Measurements from ENCODE around the gene REEP3. TPM values are rescaled to one million over a fixed set of nuclear protein-coding genes. Genes with fewer than 3 reads are reported as not detected.

Gene REEP3
- total and polyA plus RNA-seq, 12 donors: 9.9 to 27.7 (median 17.2) TPM

DNA sequence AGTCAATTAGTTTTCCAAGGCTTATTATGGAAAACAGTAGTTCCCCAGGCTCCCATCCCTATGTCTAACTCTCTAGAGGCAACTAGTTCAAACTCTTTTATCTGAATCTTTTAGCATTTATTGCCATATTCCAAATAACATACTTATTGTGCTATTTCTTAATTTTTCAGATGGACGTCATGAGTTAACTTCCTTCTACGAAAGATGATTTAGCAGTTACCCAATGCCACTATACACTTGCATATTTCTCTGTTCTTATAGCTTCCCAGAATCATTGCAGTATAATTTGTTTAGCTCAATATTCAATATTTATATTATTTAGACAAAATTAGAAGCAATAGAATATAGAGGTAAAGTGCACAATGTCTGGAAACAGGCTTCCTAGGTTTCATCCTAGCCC, 52.8 kb downstream of the REEP3 start:
- no peaks in the 10 kb centered on the region for H3K27me3 ChIP-seq
- 48 to 55% methylated on average over 2 of the region's 2 CpGs for WGBS, 2 donors
- intact Hi-C loops (cut with DNase I): loop anchor here in 1 of 10 donors (5.0 kb wide), 1 partner anchor 52 kb away; the partner anchor contains the start of gene REEP3
- peak overlapping the region in 8 of 10 donors; percentile 13 to 74 (median 54) for H3K27ac ChIP-seq
- peaks cover 13 to 54% (median 42%) of the 10 kb centered on the region in 9 donors for H3K4me1 ChIP-seq
- peaks cover 0 to 5% (median 0%) of the 10 kb centered on the region in 11 donors for H3K9me3 ChIP-seq
- ATAC-seq: no peak
- H3K36me3 ChIP-seq: peaks cover 0 to 35% (median 2%) of the 10 kb centered on the region in 9 donors
- no peak overlapping the region for H3K4me3 ChIP-seq
- TF ChIP-seq, protein P1, sequence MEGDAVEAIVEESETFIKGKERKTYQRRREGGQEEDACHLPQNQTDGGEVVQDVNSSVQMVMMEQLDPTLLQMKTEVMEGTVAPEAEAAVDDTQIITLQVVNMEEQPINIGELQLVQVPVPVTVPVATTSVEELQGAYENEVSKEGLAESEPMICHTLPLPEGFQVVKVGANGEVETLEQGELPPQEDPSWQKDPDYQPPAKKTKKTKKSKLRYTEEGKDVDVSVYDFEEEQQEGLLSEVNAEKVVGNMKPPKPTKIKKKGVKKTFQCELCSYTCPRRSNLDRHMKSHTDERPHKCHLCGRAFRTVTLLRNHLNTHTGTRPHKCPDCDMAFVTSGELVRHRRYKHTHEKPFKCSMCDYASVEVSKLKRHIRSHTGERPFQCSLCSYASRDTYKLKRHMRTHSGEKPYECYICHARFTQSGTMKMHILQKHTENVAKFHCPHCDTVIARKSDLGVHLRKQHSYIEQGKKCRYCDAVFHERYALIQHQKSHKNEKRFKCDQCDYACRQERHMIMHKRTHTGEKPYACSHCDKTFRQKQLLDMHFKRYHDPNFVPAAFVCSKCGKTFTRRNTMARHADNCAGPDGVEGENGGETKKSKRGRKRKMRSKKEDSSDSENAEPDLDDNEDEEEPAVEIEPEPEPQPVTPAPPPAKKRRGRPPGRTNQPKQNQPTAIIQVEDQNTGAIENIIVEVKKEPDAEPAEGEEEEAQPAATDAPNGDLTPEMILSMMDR (IDR thresholded peaks at IDR 0.05): no peak
- no peak for DNase-seq

DNA sequence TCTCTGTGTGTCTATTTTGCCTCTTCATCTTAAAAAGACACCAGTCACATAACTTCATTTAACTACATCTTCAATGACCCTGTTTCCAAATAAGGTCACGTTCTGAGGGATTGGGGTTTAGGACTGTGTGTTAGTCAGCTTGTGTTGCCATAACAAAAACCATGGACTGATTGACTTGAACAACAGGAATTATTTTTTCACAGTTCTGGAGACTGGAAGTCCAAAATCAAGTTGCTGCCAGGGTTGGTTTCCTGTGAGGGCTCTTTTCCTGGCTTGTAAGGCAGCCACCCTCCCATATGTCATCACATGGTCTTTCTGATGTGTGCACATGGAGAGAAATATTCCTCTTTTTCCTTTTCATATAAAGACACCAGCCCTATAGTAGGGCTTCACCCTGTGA, 55.3 kb downstream of the REEP3 start:
- H3K27ac ChIP-seq: peak overlapping the region in 4 of 10 donors; percentile 6 to 59 (median 12)
- peaks cover 0 to 5% (median 0%) of the 10 kb centered on the region in 11 donors for H3K9me3 ChIP-seq
- peaks cover 0 to 13% (median 0%) of the 10 kb centered on the region in 9 donors for H3K36me3 ChIP-seq
- TF ChIP-seq, protein P1 (IDR thresholded peaks at IDR 0.05): no peak
- H3K4me3 ChIP-seq: no peak overlapping the region
- no peak for DNase-seq
- intact Hi-C loops (cut with DNase I): no loop called here
- no peaks in the 10 kb centered on the region for H3K27me3 ChIP-seq
- peaks cover 13 to 66% (median 45%) of the 10 kb centered on the region in 9 donors for H3K4me1 ChIP-seq
- ATAC-seq: peak in 2 of 8 donors; percentile 18 to 47
- 79 to 81% methylated on average over 1 of the region's 1 CpG for WGBS, 2 donors

DNA sequence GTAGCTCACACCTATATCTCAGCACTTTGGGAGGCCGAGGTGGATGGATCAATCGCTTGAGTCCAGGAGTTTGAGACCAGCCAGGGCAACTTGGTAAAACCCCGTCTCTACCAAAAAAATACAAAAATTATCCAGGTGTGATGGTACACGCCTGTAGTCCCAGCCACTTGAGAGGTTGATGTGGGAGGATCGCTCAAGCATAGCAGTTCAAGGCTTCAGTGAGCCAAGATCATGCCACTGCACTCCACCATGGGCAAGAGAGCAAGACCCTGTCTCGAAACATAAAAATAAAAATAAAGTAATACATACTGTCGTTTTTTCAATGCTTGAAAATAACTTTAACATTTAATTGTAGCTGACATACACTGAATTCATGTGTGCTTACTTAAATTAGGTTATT, 57.3 kb downstream of the REEP3 start:
- Histone ChIP-seq H3K4me1 (peaks cover 7 to 58% (median 32%) of the 10 kb centered on the region in 9 donors), H3K27ac (no peak overlapping the region), H3K9me3 (peaks cover 0 to 5% (median 0%) of the 10 kb centered on the region in 11 donors), H3K36me3 (peaks cover 0 to 9% (median 0%) of the 10 kb centered on the region in 9 donors), H3K27me3 (no peaks in the 10 kb centered on the region), H3K4me3 (no peak overlapping the region)
- no peak for ATAC-seq
- no peak for DNase-seq
- intact Hi-C loops (cut with DNase I): no loop called here
- TF ChIP-seq, protein P1 (IDR thresholded peaks at IDR 0.05): no peak
- 89 to 97% methylated on average over 7 of the region's 7 CpGs for WGBS, 2 donors

DNA sequence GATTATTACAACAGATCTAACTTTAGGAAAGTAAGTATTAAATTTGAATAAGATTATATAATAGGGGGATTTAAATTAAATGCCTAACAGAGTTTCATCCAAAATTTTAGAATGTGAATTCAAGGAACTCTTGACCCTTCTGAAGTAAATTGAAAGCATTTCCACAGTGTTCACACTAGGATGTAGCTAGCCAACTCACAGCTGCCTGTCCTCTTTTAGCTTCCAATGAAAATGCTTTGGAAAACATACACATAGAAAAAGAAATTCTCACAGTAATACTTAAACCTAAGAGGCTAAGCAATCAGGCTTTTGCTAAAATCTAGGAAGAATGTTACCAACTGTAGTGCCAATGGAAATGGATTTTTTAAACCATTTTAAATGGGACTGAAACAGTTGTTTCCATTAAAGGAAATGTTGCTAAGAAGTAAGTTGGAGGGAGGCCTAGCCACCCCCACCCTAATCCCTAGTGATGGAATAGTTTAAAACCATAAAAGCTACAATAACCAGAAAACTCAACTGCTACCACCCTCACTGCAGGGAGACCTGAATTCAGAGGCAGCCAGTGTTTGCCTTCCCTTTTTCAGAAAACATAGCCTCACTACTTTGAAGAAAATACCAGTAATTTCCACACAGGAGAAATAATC, 58.3 kb downstream of the REEP3 start:
- Histone ChIP-seq H3K27me3 (no peaks in the 10 kb centered on the region), H3K9me3 (peaks cover 0 to 5% (median 0%) of the 10 kb centered on the region in 11 donors), H3K4me3 (no peak overlapping the region), H3K27ac (peak overlapping the region in 4 of 10 donors; percentile 1 to 32 (median 15)), H3K4me1 (peaks cover under 1 to 57% (median 30%) of the 10 kb centered on the region in 9 donors), H3K36me3 (peaks cover 0 to 9% (median 0%) of the 10 kb centered on the region in 9 donors)
- peak in 1 of 8 donors; percentile 47 for ATAC-seq
- TF ChIP-seq, protein P1 (IDR thresholded peaks at IDR 0.05): no peak
- intact Hi-C loops (cut with DNase I): no loop called here
- DNase-seq: no peak
